ELF-1 (cell line): Measurements from ENCODE around the gene LRP5.
"Not testable (repeated sequence)": the region's sequence is repeated elsewhere in the genome, so short reads cannot be mapped to it uniquely, and the experiment has no call there.

ENCODE experiments used
- DNase-seq: peaks from one replicate; pipeline ENCODE4 v3.0.0-alpha.2; 2016; ENCODE audit warnings: low read depth, low spot score

Gene LRP5

GRCh38 chr11:68467201-68467834 is 154.9 kb downstream of the LRP5 start:
- no peak for DNase-seq

DNA sequence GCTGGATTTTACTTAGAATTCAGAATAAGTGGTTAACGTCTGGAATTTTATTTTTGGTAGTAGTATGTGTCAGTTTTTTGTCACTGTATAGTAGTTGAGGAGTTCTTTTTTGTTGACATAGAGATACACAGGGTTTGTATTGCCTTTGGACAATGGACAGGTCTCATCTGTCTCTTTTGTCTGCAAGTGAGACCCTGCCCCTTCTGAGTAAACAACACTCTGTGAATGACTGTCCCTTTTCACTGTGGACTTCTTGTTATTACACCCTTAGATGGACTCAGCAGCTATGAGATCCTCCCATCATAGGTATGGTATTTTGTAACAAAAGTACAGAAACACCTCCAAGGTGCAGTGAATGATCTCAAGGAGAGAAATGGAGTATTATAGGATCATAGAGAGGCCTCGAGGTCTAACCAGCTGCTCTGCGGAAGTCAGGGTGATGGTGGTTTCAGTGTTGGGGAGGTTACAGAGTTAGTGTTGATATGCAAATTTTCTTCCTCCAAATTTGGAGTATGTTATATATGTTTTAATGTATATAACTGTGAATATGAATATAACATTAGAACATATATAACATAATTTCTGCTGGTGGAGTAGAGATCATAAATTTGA is 155.9 kb downstream of the LRP5 start:
- no peak for DNase-seq

DNA sequence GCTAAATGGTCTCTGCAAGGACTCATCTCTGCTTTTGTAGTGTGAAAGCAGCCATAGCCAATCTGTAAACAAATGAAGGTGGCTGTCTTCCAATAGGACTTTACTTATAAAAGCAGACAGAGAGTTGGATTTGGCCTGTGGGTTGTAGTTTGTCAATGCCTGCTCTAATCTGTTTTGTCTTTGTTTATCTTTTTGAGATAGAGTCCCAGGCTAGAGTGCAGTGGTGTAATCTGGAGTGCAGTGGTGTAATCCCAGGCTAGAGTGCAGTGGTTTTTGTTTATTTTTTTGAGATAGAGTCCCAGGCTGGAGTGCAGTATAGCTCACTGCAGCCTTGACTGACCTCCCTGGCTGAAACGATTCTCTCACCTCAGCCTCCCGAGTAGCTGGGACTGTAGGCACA is 156.7 kb downstream of the LRP5 start:
- DNase-seq = no peak

- DNase-seq = no peak
Measured at GRCh38 chr11:68469642-68470041, 157.3 kb downstream of the LRP5 start.

DNA sequence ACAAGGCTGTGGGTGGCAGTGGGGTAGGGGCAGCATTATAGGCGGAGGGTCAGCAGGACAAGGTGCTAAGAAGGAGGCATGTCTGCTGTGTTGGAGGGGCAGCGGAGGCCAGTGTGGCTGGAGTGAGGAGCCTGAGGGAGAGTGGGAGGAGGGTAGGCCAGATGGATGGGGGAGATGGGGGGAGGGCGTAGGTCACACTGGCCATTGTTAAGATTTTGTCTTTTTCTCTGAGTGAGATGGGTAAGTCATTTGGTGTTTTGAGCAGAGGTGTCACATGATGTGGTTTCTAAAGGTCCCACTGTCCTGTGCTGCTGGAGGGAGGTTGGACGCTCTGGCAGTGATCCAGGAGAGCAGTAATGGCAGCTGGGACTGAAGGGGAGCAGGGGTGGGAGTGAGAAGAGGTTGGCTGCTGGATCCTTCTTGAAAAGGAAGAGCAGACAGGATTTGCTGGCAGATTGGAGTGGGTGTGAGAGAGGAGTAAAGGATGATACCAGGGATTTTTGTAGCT is 158.0 kb downstream of the LRP5 start:
- no peak for DNase-seq

GRCh38 chr11:68471360-68472340 is 159.3 kb downstream of the LRP5 start:
- no peak for DNase-seq

- no peak for DNase-seq
Measured at GRCh38 chr11:68472778-68473177, 160.4 kb downstream of the LRP5 start.

DNA sequence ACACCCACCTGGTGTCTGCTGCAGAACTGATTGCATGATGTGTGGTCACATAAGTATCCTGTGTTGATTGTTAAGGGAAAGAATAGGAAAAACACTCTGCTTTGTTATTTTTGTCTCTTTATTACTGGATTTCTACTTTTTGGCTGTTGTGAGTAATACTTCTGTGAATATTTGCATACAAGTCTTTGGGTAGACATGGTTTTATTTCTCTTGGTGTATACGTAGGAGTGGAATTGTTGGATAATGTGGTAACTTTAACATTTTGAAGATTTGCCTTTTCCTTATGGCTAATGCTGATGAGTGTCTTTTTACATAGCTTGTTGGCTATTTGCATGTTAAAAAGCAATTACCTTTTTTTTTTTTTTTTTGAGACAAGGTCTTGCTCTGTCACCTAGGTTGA is 161.3 kb downstream of the LRP5 start:
- no peak for DNase-seq

DNA sequence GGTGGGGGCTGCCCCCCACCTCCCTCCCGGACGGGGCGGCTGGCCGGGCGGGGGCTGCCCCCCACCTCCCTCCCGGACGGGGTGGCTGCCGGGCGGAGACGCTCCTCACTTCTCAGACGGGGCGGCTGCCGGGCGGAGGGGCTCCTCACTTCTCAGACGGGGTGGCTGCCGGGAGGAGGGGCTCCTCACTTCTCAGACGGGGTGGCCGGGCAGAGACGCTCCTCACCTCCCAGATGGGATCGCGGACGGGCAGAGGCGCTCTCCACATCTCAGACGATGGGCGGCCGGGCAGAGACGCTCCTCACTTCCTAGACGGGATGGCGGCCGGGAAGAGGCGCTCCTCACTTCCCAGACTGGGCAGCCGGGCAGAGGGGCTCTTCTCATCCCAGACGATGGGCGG is 163.2 kb downstream of the LRP5 start:
- DNase-seq = not testable (repeated sequence)

GRCh38 chr11:68479390-68479789 is 167.0 kb downstream of the LRP5 start:
- no peak for DNase-seq

DNA sequence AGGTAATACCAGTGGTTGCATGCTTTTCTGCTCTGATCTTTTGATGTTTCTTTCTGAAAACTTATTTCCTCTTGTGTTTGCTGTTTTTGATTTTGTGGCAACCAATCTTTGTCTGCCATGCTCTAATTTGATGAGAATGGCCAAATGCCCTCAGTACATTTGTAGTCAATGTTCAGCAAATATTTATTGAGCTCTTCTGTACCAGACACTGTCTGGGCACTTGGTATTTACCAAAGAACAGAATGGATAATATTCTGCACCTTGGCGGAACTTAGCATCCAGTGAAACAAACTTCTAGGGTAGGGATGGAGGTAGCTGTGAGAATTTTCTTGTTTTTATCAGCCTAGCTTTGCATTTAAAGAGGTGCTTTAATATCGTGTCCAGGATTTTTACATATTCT is 167.8 kb downstream of the LRP5 start:
- no peak for DNase-seq

DNA sequence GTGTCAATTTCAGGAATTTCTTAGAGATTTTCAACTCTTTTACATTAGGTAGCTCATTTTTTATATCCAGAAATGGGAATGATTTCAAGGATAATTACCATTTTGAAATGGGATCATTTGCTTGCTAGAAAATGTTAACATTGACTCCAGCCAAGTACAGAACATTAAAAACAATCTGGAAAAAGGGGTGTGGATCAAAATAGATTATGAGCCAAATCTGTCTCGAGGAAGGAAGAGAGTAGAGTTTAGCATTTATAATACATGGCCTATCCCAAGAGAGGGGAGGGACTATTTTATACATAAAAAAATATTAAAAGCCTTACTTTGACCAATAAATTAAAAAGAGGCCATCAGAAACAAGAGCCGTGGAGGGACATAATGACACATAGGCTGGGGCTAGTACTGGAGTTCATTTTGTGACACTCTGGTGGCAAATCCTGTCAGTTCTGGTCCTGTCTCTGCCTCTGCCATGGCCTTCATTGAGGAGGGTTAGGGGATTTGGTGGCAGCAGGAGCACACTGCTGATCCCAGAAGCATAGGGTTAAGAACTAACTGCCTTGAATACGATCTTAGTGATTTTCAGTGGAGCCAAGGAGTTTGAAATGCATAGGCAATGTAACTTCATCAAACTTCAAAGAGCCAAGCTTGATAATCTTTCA is 168.6 kb downstream of the LRP5 start:
- no peak for DNase-seq

DNA sequence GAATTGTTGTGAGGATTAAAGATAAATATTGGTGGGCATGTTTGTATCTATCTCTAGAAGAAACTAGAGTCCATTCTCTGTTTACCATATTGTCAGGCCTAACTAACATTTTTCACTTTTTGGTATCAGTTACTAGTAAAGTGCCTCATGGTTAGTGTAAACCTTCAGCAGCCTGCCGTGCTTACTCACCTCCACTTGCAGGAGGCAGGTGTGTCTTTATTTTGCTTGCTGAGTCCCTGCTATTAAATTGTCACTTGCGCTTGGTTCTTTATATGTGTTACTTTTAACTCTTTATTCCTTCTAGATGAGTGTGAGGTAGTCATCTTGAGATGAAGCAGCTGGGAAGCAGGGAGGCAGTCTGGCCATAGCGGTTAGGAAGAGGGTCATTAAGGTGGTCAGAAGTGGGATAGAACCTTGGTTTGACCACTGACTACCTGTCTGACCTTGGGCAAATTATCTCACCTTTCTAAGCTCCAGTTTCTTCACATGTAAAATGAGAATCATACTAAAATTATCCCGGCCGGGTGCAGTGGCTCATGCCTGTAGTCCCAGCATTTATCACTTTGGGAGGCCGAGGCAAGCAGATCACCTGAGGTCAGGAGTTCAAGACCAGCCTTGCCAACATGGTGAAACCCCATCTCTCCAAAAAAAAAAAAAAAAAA is 169.3 kb downstream of the LRP5 start:
- no peak for DNase-seq

DNA sequence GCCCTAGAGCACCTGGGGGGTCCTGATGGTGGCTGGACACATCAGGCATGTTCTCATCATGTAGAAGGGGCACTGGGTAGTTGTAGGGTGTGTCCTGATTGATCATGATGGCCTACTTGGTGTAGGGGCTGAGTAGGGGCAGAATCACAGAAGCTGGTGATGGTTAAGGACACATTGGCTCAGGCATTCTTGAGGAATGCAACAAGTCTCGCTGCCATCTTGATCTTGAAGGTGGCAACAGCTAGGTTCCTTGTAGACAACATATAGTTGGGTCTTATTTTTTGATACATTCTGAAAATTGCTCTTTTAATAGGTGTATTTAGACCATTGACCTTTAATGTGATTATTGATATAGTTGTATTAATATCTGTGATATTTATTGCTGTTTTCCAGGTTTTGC is 176.2 kb downstream of the LRP5 start:
- DNase-seq = no peak

GRCh38 chr11:68495220-68495729 is 182.9 kb downstream of the LRP5 start:
- DNase-seq = no peak

DNA sequence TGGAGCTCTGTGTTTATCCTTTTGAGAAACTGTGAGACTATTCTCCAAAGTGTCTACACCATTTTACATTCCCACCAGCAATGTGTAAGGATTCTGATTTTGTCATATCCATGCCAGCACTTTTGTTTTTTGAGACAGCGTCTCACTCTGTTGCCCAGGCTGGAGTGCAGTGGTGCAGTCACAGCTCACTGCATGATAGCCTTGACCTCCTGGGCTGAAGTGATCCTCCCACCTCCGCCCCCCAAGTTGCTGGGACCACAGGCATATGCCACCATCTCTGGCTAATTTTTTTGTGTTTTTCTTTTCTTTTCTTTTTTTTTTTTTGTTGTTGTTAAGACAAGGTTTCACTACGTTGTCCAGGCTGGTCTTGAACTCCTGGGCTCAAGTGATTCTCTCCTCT is 183.5 kb downstream of the LRP5 start:
- DNase-seq = no peak

DNA sequence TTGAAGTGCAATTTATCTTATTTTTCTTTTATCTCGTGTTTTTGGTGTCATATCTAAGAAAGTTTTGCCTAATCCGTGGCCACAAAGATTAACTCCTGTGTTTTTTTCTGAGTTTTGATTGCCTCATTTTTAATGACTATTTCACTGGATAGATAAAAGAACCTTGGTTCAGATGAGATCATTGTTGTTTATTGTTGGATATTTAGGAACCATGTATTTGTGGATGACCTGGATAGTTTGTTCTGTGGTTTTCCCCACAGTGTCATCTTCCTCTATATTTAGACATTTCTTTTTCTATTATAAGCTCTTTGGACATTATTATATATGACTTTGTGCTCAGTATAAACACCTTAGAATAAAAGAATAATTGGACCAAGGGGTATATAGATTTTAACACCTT is 185.4 kb downstream of the LRP5 start:
- no peak for DNase-seq

GRCh38 chr11:68498321-68498720 is 185.9 kb downstream of the LRP5 start:
- no peak for DNase-seq
